ENCODE data around the gene PAFAH1B1.

Gene PAFAH1B1

GRCh38 chr17:2704890-2705248 is 111.4 kb downstream of the PAFAH1B1 start:
- no peak for DNase-seq (ENCODE audit: low read depth, low spot score)
- no peak overlapping the region for H3K4me3 ChIP-seq (ENCODE audit: low read depth, low read length)
- ChIA-PET POLR2A (no interaction called here), CTCF (interaction anchor here (1.0 kb wide), 1 partner anchor 9 kb away, joined by 3 read pairs; no protein-coding TSS in a partner anchor)
- TF ChIP-seq, protein P1, sequence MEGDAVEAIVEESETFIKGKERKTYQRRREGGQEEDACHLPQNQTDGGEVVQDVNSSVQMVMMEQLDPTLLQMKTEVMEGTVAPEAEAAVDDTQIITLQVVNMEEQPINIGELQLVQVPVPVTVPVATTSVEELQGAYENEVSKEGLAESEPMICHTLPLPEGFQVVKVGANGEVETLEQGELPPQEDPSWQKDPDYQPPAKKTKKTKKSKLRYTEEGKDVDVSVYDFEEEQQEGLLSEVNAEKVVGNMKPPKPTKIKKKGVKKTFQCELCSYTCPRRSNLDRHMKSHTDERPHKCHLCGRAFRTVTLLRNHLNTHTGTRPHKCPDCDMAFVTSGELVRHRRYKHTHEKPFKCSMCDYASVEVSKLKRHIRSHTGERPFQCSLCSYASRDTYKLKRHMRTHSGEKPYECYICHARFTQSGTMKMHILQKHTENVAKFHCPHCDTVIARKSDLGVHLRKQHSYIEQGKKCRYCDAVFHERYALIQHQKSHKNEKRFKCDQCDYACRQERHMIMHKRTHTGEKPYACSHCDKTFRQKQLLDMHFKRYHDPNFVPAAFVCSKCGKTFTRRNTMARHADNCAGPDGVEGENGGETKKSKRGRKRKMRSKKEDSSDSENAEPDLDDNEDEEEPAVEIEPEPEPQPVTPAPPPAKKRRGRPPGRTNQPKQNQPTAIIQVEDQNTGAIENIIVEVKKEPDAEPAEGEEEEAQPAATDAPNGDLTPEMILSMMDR (IDR thresholded peaks at IDR 0.05; ENCODE audit: insufficient read depth, low read length, missing control alignments), result no peak

DNA sequence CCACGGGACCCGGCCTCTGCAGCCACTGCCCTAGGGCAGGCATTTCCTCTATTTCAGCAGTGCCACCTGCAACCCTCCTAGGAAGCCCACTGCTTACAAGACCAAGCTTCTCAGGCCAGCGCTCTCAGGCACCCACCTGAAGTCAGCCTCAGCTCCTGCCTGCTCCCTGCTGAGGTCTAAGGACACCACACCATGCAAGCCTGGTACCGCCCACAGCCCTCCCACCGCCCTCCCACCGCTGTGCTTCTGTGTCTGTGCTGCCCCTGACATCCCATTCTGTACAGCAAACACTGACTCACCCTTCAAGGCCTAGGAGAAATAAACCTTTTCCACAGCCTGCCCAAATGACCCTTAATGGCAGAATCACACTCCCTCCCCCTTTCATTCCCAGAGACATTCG is 111.8 kb downstream of the PAFAH1B1 start:
- DNase-seq (ENCODE audit: low read depth, low spot score), result no peak
- ChIA-PET CTCF (no interaction called here), POLR2A (no interaction called here)
- H3K4me3 ChIP-seq (ENCODE audit: low read depth, low read length), result no peak overlapping the region
- TF ChIP-seq, protein P1 (IDR thresholded peaks at IDR 0.05; ENCODE audit: insufficient read depth, low read length, missing control alignments), result no peak

GRCh38 chr17:2705888-2706795 is 112.7 kb downstream of the PAFAH1B1 start:
- H3K4me3 ChIP-seq (ENCODE audit: low read depth, low read length), result no peak overlapping the region
- POLR2A ChIA-PET, result no interaction called here
- DNase-seq (ENCODE audit: low read depth, low spot score), result no peak
- CTCF ChIA-PET, result interaction anchor here (1.0 kb wide), 1 partner anchor 9 kb away, joined by 4 read pairs; no protein-coding TSS in a partner anchor
- TF ChIP-seq, protein P1 (IDR thresholded peaks at IDR 0.05; ENCODE audit: insufficient read depth, low read length, missing control alignments), result no peak

- DNase-seq (ENCODE audit: low read depth, low spot score), result no peak
- H3K4me3 ChIP-seq (ENCODE audit: low read depth, low read length), result no peak overlapping the region
- TF ChIP-seq, protein P1 (IDR thresholded peaks at IDR 0.05; ENCODE audit: insufficient read depth, low read length, missing control alignments), result no peak
- CTCF ChIA-PET, result interaction anchor here (1.0 kb wide), 1 partner anchor 9 kb away, joined by 4 read pairs; no protein-coding TSS in a partner anchor
- POLR2A ChIA-PET, result no interaction called here
These were observed 113.6 kb downstream of the PAFAH1B1 start for GRCh38 chr17:2706911-2707510.

GRCh38 chr17:2707721-2708584 is 114.5 kb downstream of the PAFAH1B1 start:
- ChIA-PET POLR2A (no interaction called here), CTCF (no interaction called here)
- no peak for DNase-seq (ENCODE audit: low read depth, low spot score)
- no peak overlapping the region for H3K4me3 ChIP-seq (ENCODE audit: low read depth, low read length)
- TF ChIP-seq, protein P1 (IDR thresholded peaks at IDR 0.05; ENCODE audit: insufficient read depth, low read length, missing control alignments), result peak; percentile 37
